Activated naive CD4-positive, alpha-beta T cell (primary cell): Measurements from ENCODE around the gene SNAI1.
"Not testable (repeated sequence)": the region's sequence is repeated elsewhere in the genome, so short reads cannot be mapped to it uniquely, and the experiment has no call there.

Source experiments
- DNase-seq, 4 experiments: peaks; one replicate each; lab custom pipeline; 2025; lab: John Stamatoyannopoulos, UW

Gene SNAI1

DNA sequence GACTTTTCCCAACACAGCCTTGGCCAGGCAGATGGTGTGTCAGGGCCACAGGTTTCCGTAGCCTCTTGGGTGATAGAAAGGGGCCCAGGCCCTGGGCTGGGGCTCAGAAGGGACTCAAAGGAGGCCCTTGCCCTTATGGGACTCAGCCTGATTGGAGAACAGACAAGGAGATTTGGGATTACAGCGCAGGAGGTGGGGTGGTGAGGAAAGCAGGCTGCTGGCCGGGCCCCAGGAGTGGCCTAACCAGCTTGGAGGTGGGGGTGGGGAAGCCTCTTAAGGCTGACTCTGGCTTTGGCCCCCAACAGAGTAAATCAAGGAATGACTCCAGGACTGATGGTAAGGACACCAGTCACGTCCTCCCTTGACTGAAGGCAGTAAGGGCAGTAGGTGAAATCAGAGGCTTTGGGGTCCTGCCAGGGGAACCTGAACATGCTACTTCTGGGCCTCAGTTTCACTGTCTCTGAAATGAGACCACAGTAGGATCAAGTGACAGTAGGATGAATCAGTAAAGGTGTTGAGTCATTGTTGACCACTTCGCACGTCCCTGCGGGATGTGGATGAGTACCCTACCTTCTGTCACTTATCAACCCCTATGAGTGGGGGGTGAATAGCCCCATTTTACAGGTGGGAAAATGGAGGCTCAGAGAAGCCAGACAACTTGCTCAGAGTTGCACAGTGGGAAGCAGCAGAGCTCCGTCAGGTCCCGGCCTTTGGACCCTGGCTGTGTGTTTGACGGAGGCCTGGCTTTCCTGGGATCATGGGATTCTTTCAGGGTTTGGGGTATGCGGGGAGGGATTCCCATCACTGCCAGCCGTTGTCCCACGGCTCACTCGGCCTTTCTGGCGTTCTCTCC, 4.5 kb downstream of the SNAI1 start:
- no peak for DNase-seq

GRCh38 chr20:49987868-49988690, 5.3 kb downstream of the SNAI1 start:
- no peak for DNase-seq

GRCh38 chr20:49989234-49990065, 6.7 kb downstream of the SNAI1 start:
- DNase-seq: no peak

GRCh38 chr20:49990271-49990720, 7.5 kb downstream of the SNAI1 start:
- DNase-seq: no peak

DNA sequence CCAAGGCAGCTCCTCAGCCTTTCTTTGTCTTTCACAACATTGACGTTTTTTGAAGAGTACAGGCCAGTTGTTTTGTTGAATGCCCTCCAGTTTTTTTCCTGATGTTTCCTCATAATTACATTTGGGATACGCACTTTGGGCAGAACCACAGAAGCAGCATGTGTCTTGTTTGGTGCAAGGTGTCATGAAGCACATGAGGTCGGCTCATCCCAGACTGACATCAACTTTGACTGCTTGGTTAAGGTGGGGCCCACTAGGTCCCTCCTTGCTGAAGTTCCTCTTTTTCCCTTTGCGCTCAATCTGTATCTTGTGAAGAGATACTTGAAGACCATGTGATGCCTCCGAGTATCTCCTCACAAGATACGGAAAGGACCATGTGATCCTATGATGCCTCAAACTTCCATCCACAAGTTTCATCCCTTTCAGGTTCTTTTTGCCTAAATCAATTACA, 10.5 kb downstream of the SNAI1 start:
- no peak for DNase-seq

DNA sequence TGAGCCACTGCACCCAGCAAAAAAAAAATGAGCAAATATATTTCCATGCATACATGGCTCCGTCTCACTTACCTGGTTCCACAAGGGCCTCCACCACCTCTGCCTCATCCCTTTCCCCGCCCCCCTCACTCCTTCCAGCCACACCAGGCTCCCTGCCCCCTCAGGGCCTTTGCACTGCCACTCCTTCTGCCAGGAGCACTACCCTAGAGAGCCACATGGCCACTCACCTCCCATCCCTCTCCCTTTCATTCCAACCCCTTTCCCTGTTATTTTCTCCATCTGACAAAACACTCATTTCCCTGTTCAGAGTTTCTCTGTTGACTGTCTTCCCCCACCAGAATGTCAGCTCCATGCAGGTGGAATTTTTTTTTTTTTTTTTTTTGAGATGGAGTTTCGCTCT, 12.8 kb downstream of the SNAI1 start:
- no peak for DNase-seq

GRCh38 chr20:49998478-49999188, 15.9 kb downstream of the SNAI1 start:
- DNase-seq: not testable (repeated sequence)

DNA sequence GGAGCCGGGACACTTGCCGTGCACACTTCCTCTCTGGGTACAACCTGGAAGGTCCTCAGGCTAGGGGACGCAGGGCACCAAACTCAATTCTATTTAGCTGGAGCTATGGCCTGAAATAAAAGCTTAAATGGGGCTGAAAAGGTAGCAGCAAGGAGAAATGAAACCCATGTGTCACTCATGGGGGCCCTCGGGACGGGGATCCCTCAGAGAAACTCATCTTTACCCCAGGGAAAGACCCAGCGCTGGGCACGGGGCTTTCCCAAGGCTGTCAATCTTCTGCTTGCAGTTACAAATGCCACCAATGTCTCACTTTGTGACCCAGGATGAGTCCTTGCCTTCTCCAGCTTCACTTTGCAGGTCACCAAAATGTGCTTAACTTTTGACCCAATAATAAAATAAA, 16.5 kb downstream of the SNAI1 start:
- DNase-seq: no peak

- not testable (repeated sequence) for DNase-seq
Observed at GRCh38 chr20:50000548-50001222, 17.9 kb downstream of the SNAI1 start.

DNA sequence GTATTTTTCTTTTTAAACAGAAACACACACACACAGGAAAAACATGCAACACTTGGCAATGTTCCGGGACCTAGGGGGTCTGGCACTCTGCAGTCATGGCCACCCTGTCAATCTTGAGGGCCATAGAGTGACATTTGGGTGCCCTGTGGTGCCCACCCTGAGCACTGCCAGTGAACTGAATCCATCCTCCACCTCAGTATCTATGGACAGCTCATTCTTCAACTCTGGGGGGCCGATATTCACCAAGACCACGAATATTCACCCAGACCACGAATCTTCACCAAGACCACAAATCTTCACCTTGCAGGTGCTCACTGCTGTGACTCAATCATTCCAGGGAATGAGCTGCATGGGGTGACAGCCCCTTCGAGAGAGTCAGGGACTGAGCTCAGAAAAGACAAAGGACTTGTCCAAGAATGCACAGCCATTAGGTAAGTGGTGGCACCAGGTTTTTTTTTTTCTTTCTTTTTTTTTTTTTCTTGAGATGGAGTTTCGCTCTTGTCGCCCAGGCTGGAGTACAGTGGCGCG, 19.1 kb downstream of the SNAI1 start:
- DNase-seq: no peak

DNA sequence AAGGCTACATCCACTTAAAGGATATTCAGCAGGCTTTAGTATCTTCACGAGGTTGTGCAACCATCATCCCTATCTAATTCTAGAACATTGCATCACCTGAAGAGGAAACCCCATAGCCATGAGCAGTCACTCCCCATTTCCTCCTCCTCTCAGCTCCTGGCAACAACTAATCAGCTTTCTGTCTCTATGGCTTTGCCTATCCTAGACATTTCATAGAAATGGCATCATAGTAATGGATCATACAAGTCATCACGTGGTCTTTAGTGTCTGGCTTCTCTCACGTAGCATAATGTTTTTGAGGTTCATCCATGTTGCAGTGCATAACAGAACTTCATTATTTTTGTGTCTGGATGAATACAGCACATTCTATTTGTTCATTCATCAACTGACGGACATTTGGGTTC, 20.5 kb downstream of the SNAI1 start:
- DNase-seq: no peak

GRCh38 chr20:50004229-50004628, 21.4 kb downstream of the SNAI1 start:
- DNase-seq: no peak

GRCh38 chr20:50005471-50005981, 22.7 kb downstream of the SNAI1 start:
- DNase-seq: no peak

- no peak for DNase-seq
Observed at GRCh38 chr20:50007369-50007768, 24.6 kb downstream of the SNAI1 start.

GRCh38 chr20:50008007-50008406, 25.2 kb downstream of the SNAI1 start:
- no peak for DNase-seq

DNA sequence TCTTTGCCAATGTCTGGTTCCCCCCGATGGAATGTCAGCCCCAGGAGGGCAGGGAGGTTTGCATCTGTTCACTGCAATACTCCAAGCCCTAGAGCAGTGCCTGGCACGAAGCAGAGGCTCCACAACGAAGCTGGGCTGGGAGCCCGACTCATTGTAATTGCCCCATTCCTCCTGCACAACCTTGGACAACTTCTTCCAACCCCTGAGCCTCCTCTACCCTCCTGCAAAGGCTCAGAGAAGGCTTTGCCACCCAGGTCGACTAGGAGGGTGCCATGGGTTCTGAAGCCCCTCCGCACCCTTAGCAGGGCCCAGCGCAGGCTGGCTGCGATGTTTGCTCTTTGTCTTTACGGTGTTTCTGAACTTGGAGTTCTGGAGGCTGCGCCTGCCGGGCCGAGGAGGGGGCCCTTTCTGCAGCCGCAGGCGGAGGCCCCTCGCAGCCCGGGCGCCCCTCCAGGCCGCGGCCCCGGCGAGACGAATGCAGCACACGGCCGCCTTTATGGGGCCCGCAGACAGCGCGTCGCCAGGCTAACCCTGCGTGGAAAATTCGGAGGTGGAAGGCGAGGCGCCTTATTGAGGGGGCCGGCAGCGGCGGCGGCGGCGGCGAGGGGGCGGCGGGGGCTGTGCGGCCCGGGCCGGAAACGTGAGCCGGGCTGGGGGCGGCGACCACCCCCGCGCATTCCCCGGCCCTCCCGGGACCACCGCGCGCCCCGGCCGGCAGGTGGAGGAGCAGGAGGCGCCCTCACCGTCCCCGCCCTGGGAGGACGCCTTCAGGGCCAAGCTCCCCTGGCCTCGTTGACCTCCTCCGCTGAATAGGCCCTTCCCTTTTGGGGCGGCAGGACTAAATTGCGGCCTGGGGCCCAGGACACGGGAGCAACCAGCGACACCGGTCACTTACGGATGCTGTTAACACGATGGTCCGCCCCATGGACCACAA, 27.0 kb downstream of the SNAI1 start:
- no peak for DNase-seq

DNA sequence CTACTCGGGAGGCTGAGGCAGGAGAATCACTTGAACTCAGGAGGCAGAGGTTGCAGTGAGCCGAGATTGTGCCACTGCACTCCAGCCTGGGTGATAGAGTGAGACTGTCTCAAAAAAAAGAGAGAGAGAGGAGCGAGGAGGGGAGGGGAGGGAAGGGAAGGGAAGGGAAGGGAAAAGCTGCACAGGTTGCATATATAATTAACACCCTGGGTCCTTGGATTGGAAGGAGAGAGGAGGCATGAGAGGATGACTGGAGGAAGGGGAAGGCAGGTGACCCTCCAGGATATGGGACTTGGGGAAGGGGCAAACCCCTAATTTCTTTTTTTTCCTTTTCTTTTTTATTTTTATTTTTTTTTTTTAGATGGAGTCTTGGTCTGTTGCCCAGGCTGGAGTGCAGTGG, 28.8 kb downstream of the SNAI1 start:
- not testable (repeated sequence) for DNase-seq

- DNase-seq: no peak
Observed at GRCh38 chr20:50012282-50013263, 29.8 kb downstream of the SNAI1 start.
